CD4-positive, alpha-beta T cell (primary cell): ENCODE measurements around the gene CPED1. TPM values are rescaled to one million over a fixed set of nuclear protein-coding genes. Genes with fewer than 3 reads are reported as not detected.

Source experiments
- ATAC-seq: fragments of 200-7000 bp; cut with Tn5 transposase; one replicate; pipeline ENCODE4 v1.10.0; 2022; ENCODE audit warnings: mild to moderate bottlenecking; ENCODE audit not compliant: poor library complexity
- CTCF ChIA-PET: fragments of 350-600 bp; sonication (Branson Sonifier 250); formaldehyde crosslinking; loops from one replicate; lab custom pipeline; 2021; ENCODE audit warnings: antibody characterized with exemption, inconsistent platforms; lab: Charles Lee
- POLR2A ChIA-PET: fragments of 350-600 bp; sonication (Branson Sonifier 250); formaldehyde crosslinking; loops from one replicate; lab custom pipeline; 2021; ENCODE audit warnings: antibody characterized with exemption, inconsistent platforms; lab: Charles Lee
- DNase-seq, 14 experiments: peaks; one replicate each; pipeline ENCODE4 v3.0.0-alpha.2; 2013 to 2020; ENCODE audit warnings: mixed read lengths in 2 of 14
- H3K27ac ChIP-seq, 2 donors: one replicate each; pipeline versions ENCODE4 v1.5.1 to v1.7.0; 2013; ENCODE audit warnings: low read length in 2 of 2, low read depth in 1 of 2, mild to moderate bottlenecking in 1 of 2
- H3K27me3 ChIP-seq, 2 experiments: 1 replicate in 1 of 2; 2 replicates in 1 of 2; pipeline versions ENCODE4 v1.6.1 to v1.7.0; 2013; ENCODE audit warnings: low read length in 2 of 2, control low read depth in 1 of 2, mild to moderate bottlenecking in 1 of 2, moderate library complexity in 1 of 2; ENCODE audit not compliant: insufficient read depth in 2 of 2, control insufficient read depth in 1 of 2
- H3K36me3 ChIP-seq: one replicate; pipeline ENCODE4 v1.6.1; 2013; ENCODE audit warnings: low read length, control low read depth; ENCODE audit not compliant: insufficient read depth
- H3K4me1 ChIP-seq: one replicate; pipeline ENCODE4 v1.6.1; 2013; ENCODE audit warnings: low read length, control low read depth; ENCODE audit not compliant: insufficient read depth
- H3K4me3 ChIP-seq: one replicate; pipeline ENCODE4 v1.5.1; 2013; ENCODE audit warnings: mild to moderate bottlenecking, low read length, moderate library complexity
- H3K9me3 ChIP-seq, 2 experiments: 1 replicate in 1 of 2; 2 replicates in 1 of 2; pipeline versions ENCODE4 v1.6.1 to v1.7.0; 2013; ENCODE audit warnings: low read length in 2 of 2, mild to moderate bottlenecking in 2 of 2, control low read depth in 1 of 2, moderate library complexity in 1 of 2; ENCODE audit not compliant: control insufficient read depth in 1 of 2, insufficient read depth in 1 of 2
- H3K27ac Mint-ChIP-seq: one replicate; pipeline ENCODE4 v1.8.0; 2020; ENCODE audit warnings: mixed read lengths
- H3K27me3 Mint-ChIP-seq: one replicate; pipeline ENCODE4 v1.8.0; 2021; ENCODE audit warnings: mixed read lengths
- H3K36me3 Mint-ChIP-seq: one replicate; pipeline ENCODE4 v1.8.0; 2021; ENCODE audit warnings: low read depth, mixed read lengths
- H3K4me1 Mint-ChIP-seq: one replicate; pipeline ENCODE4 v1.8.0; 2021; ENCODE audit warnings: low read depth, mixed read lengths
- H3K4me3 Mint-ChIP-seq: one replicate; pipeline ENCODE4 v1.8.0; 2020; ENCODE audit warnings: mild to moderate bottlenecking, mixed read lengths
- H3K9me3 Mint-ChIP-seq: one replicate; pipeline ENCODE4 v1.8.0; 2020; ENCODE audit warnings: mixed read lengths
- intact Hi-C, 2 experiments: fragments of 100-400 bp; cut with DNase I in 1 of 2; cut with micrococcal nuclease in 1 of 2; formaldehyde crosslinking; loops; one replicate each; pipeline versions ENCODE4 v1.15.1 to v1.9.0; 2023 to 2025; cut with DNase I, micrococcal nuclease
- total RNA-seq, 174 experiments: library from RNA in 2 of 174; stranded (reverse) in 2 of 174; gene quantifications; one replicate each; pipeline ENCODE4 v1.2.3 and lab custom pipeline; 2021 to 2026
- TF ChIP-seq, protein P1 (sequence below): fragments of 200-600 bp; IDR thresholded peaks from one replicate; pipeline ENCODE4 v1.8.0; 2022; ENCODE audit warnings: antibody characterized with exemption, mild to moderate bottlenecking

CPED1 gene
- total RNA-seq, 2 experiments from 2014 or later = 0.08 to 0.19 TPM

DNA sequence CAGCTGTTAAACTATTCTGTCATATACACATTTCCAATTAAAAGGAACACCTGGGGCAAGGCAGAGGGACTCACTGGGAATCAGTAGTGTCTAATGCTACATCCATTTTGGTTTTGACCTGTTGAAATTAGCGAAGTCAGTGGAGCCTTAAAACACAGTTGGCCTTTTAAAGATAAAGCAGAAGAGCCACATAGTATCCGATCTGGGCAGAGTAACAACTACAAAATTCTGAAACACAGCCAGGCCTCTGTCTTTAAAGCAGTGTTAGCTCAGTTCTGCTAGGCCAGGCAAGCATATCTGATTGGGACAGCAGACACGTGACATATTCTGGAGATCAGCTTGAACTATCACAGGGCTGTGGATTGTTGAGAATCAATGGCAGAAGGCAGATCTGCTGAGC is 222.7 kb downstream of the CPED1 start:
- H3K36me3 ChIP-seq = no peaks in the 10 kb centered on the region
- ChIA-PET POLR2A (no interaction called here), CTCF (no interaction called here)
- H3K4me3 ChIP-seq = no peak overlapping the region
- no peaks in the 10 kb centered on the region for H3K27me3 ChIP-seq
- H3K9me3 ChIP-seq = no peaks in the 10 kb centered on the region
- intact Hi-C loops = no loop called here
- no peak overlapping the region for H3K27ac ChIP-seq
- Mint-ChIP-seq H3K27ac (no peak overlapping the region), H3K4me1 (no peaks in the 10 kb centered on the region), H3K36me3 (no peaks in the 10 kb centered on the region), H3K4me3 (no peak overlapping the region), H3K27me3 (no peaks in the 10 kb centered on the region), H3K9me3 (no peaks in the 10 kb centered on the region)
- H3K4me1 ChIP-seq = no peaks in the 10 kb centered on the region
- TF ChIP-seq, protein P1, sequence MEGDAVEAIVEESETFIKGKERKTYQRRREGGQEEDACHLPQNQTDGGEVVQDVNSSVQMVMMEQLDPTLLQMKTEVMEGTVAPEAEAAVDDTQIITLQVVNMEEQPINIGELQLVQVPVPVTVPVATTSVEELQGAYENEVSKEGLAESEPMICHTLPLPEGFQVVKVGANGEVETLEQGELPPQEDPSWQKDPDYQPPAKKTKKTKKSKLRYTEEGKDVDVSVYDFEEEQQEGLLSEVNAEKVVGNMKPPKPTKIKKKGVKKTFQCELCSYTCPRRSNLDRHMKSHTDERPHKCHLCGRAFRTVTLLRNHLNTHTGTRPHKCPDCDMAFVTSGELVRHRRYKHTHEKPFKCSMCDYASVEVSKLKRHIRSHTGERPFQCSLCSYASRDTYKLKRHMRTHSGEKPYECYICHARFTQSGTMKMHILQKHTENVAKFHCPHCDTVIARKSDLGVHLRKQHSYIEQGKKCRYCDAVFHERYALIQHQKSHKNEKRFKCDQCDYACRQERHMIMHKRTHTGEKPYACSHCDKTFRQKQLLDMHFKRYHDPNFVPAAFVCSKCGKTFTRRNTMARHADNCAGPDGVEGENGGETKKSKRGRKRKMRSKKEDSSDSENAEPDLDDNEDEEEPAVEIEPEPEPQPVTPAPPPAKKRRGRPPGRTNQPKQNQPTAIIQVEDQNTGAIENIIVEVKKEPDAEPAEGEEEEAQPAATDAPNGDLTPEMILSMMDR = no peak
- no peak for ATAC-seq
- no peak for DNase-seq

DNA sequence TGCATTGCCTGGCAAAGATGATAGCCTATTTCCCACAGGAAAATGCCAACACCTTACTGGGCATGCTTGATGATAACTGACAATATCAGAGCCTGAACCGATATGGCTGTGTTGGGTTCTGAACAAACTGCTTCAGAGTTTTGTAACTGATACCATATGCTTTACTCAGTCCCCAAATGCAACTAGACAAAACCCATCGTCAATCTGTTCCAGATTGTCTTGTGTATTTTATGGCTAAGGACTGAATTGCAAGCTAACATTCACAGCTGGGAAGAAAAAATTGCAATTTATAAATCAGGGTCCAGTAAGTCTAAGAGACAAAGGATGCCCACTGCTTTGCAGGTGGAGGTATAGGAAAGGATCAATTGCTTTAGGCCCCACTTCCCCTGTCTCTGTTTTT is 223.5 kb downstream of the CPED1 start:
- ChIA-PET CTCF (no interaction called here), POLR2A (no interaction called here)
- DNase-seq (no peak), ATAC-seq (no peak)
- Mint-ChIP-seq H3K4me3 (no peak overlapping the region), H3K27ac (no peak overlapping the region), H3K4me1 (no peaks in the 10 kb centered on the region), H3K9me3 (no peaks in the 10 kb centered on the region), H3K27me3 (no peaks in the 10 kb centered on the region), H3K36me3 (no peaks in the 10 kb centered on the region)
- Histone ChIP-seq H3K27me3 (no peaks in the 10 kb centered on the region), H3K36me3 (no peaks in the 10 kb centered on the region), H3K4me1 (no peaks in the 10 kb centered on the region), H3K4me3 (no peak overlapping the region), H3K9me3 (no peaks in the 10 kb centered on the region), H3K27ac (no peak overlapping the region)
- intact Hi-C loops = no loop called here
- TF ChIP-seq, protein P1 = no peak

DNA sequence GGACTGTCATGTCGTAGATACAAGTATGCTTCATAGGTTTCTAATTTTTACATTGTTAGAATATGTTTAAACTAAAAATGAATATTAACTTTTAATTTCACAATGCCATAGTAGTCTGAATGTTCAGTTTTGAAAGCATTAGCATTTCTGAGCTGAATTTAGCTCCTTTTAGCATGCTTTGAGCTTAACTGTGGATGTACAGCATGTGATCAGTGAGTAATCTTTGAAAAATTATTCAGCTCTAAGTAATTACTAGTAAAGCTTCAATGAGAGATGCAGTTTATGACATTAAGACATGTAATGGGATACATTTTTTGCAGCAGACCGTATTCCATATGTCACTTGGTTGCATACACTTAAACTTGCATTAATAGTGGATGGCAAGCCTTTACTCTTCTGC is 226.1 kb downstream of the CPED1 start:
- Histone ChIP-seq H3K27me3 (no peaks in the 10 kb centered on the region), H3K27ac (no peak overlapping the region), H3K4me3 (no peak overlapping the region), H3K36me3 (no peaks in the 10 kb centered on the region), H3K4me1 (no peaks in the 10 kb centered on the region), H3K9me3 (no peaks in the 10 kb centered on the region)
- H3K9me3 Mint-ChIP-seq = no peaks in the 10 kb centered on the region
- ATAC-seq = no peak
- TF ChIP-seq, protein P1 = no peak
- no peaks in the 10 kb centered on the region for H3K27me3 Mint-ChIP-seq
- H3K4me3 Mint-ChIP-seq = no peak overlapping the region
- CTCF ChIA-PET = no interaction called here
- no peak for DNase-seq
- no peaks in the 10 kb centered on the region for H3K36me3 Mint-ChIP-seq
- no peaks in the 10 kb centered on the region for H3K4me1 Mint-ChIP-seq
- POLR2A ChIA-PET = no interaction called here
- intact Hi-C loops = no loop called here
- no peak overlapping the region for H3K27ac Mint-ChIP-seq
